ENCODE measurements around the gene SLC22A14.
"Not testable (repeated sequence)": the region's sequence is repeated elsewhere in the genome, so short reads cannot be mapped to it uniquely, and the experiment has no call there.

Gene SLC22A14

GRCh38 chr3:38314112-38314763, 32.1 kb downstream of the SLC22A14 start:
- no peak for DNase-seq

- DNase-seq = no peak
Observed at GRCh38 chr3:38314764-38315487, 32.8 kb downstream of the SLC22A14 start.

GRCh38 chr3:38315488-38316230, 33.6 kb downstream of the SLC22A14 start:
- no peak for DNase-seq

DNA sequence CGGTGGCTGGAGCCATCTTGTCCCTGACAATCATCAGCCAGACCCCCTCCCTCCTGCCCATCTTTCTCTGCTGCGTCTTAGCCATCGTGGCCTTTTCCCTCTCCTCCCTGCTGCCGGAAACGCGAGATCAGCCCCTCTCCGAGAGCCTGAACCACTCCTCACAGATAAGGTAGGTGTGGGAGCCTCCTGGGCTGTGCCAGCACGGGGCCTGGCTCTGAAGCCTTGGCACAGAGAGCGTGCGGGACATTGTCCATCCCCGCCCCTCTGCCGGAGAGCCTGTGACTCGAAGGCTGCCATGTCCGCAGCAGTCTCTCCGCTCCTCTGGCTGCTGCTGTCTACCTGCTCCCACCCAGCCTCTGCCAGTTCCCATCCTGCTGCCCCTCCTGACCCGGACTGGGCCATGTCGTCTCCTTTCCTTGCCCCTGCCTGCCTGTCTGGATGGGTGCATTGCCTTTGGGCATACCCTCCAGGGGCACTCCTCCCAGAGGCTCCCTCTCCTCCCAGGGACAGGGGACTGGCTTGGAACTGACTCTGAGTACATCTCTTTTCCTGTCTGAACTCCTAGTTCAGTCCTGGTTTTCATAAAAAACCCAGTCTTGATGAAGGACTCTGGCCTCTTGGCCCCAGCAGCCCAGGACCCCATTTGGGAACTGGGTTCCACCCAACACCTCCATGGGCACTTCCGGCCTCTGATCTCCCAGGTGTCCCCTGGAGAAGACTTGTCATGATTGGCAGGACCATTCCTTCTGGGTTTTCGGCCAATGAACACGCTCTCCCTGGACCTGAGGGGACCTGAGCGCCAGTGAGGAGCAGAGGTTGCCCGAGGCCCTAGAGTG, 34.5 kb downstream of the SLC22A14 start:
- DNase-seq = no peak

DNA sequence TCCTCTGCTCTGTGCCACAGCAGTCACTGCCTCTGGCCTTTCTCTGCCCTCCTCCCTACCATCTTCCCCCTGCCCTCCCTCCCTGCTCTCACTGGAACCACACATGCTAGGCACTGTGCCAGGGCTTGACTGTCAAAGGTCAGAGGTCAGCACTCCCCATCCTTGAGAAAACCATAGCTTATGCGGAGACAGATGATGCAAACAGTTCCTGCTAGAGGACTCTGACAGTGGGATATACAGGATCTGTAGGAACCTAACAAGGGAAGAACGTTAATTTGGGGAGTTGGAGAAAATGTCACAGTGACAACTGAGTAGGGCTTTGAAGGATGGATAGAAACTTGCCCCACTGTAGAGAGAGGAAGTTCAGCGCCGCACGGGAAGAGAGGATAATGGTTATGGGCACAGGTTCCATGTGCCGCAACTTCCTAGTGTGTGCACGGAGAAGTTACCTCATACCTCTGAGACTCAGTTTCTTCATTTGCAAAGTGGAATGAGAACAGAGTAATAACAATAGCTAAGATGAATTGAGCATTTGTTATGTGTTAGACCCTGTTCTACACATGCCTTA, 35.2 kb downstream of the SLC22A14 start:
- DNase-seq = no peak

DNA sequence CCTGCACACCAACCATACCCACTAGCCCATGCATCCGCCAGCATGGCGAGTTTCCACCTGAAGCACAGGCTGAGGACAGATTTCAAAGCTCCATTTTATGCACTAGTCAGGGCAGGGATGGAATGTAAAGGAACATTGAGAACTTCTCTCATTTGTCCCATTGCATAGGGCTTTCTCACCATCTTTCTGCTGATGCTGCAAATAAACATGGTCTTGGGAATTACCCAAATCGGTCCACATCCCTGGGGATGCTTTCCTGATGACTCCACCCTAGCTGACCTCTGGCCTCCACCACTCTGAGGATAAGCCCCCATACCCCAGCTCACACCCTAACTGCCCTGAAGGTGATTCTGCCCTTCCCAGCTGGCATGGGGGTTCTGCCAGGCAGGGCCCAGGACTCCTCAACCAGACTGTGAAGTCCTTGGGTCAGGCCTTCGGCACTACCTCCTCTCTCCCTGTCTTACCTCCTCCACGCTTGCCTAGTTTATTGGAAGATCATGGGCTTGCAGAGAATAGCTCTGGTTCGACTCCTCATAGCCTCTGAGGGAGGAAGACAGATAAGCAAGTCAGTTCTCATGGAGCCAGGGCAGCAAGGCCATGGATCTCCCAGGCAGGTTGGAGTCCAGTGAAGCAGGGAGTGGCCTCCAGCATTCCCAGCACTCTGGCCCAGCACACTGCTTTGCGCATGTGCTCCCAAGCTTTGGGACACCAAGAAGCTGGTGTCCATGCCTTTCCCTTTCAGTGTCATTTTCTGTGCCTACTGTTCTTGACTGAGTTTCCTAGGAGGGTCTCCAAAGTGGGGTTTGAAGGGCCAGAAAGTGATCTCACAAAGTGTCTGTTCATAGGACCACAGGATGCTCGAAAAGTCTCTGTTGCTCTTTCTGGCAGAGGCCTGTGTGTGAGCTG, 36.9 kb downstream of the SLC22A14 start:
- no peak for DNase-seq

- not testable (repeated sequence) for DNase-seq
Observed at GRCh38 chr3:38320638-38321037, 38.5 kb downstream of the SLC22A14 start.

GRCh38 chr3:38323060-38323459, 41.0 kb downstream of the SLC22A14 start:
- DNase-seq = no peak

GRCh38 chr3:38325256-38325655, 43.2 kb downstream of the SLC22A14 start:
- DNase-seq = no peak

DNA sequence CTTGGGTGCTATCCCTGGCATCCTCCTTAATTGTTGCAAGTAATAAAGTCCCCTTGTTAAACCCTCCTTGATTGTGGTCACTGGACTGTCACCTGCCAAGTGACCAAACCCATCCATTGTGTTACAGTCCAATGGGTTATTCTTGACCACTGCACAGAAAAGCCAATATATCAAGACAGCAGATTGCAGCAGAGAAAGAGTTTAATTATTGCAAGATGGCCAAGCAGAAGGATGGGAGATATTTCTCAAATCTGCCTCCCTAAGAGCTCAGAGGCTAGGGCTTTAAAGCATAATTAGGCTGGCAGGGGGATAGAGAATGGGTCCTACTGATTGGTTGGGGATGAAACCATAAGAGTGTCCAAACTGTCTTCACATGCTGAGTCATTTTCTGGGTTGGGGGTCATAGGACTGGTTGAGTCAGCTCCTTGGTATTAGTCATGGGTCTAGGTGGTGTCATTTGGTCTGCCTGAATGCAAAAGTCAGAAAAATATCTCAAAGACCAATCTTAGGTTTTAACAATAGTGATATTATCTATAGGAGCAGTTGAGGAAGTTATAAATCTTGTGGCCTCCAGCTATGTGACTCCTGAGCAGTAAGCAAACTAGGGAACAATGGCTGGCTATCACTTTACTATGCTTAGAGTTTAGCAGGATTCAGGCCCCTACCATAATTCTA, 45.4 kb downstream of the SLC22A14 start:
- no peak for DNase-seq

- DNase-seq = no peak
Observed at GRCh38 chr3:38331257-38332022, 49.3 kb downstream of the SLC22A14 start.

DNA sequence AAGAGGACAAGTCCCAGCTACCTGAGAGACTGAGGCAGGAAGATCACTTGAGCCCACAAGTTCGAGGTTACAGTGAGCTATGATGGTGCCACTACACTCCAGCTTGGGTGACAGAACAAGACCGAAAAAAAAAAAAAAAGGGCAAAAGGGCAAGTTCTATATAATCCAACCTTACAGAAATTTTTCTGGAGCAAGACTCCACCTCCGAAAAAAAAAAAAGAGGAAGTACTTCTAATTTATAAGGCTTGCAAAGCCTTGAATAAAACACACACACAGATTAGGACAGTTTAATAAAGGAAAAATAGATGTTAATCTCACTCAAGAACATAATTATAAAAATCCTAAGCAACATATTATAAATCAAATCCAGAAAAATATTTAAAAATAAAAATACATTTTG, 50.1 kb downstream of the SLC22A14 start:
- no peak for DNase-seq

GRCh38 chr3:38334142-38335055, 52.3 kb downstream of the SLC22A14 start:
- DNase-seq = no peak

DNA sequence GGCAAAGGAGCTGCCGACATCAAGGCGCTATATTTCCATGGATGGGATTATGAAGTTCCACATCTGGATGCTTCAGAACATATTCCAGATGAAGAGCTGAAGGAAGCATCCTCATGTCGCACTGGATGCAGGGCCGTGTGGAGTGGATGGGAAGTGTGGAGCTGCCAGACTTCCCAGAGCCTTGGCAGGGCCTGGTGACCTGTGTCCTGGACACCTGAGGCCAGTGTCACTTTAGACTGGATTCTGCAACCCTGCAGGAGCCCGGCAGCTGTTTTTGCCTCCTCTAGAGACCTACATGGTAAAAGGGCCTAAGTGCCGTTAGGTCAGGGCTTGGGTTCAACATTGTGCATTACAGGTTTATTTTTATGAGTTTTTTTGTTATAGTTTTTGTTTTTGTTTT, 53.2 kb downstream of the SLC22A14 start:
- no peak for DNase-seq

DNA sequence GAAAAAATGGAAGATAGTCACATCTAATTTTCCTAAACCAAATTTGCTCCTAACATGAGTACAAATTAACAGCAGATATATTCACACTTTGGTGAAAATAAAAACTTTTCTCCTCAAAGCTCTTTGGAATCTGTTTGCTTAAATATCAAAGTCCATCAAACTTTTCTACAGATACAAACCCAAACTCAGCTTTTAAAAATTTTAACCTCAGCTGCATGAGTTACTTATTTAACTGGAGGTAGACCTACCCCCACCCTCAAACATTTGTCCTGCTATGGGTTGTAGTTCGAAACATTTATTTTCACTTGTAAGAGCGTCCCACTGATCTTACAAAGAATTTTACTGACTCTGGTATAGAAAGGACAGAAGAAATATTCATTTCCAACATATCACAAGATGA, 55.6 kb downstream of the SLC22A14 start:
- no peak for DNase-seq

DNA sequence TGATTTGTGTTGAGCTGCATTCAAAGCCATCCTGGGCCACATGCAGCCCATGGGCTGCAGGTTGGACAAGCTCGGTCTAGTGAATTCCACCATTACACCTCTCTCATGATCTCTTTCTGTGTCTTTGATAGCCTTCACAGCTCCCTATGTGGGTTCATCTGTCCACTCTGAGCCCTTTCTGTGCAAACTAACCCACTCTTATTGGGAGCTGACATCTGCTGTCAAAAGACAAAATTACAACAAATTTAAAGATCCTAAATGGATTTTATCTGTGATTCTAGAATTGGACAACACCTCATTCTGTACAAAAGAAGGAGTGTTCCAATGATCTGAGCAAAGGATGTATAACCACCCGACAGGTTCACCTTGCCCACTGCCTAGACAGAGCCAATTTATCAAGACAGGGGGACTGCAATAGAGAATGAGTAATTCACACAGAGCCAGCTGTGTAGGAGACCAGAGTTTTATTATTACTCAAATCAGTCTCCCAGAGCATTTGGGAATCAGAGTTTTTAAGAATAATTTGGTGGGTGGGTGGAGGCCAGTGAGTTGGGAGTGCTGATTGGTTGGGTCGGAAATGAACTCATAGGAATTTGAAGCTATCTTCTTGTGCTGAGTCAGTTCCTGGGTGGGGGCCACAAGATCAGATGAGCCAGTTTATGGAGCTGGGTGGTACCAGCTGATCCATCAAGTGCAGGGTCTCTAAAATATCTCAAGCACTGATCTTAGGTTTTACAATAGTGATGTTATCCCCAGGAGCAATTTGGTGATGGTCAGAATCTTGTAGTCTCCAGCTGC, 61.9 kb downstream of the SLC22A14 start:
- no peak for DNase-seq

- DNase-seq = no peak
Observed at GRCh38 chr3:38345879-38346586, 63.9 kb downstream of the SLC22A14 start.
